Stomach (tissue), 4 donors: ENCODE measurements around the gene ADGRG2.

ENCODE experiments used
- POLR2A ChIP-seq, 4 donors: fragments of 450-650 bp; IDR thresholded peaks; one replicate each; pipeline ENCODE4 v1.6.1; 2016; ENCODE audit warnings: antibody characterized with exemption in 4 of 4, control low read depth in 2 of 4, mild to moderate bottlenecking in 1 of 4, moderate library complexity in 1 of 4
- POLR2AphosphoS5 ChIP-seq, 3 donors: sonication (generic); formaldehyde crosslinking; IDR thresholded peaks; one replicate each; pipeline ENCODE4 v1.6.1; 2016; ENCODE audit warnings: antibody characterized with exemption in 3 of 3
- TF ChIP-seq, protein P1 (sequence below), 7 experiments: fragments of 450-650 bp in 4 of 7; fragments of 200-600 bp in 3 of 7; sonication (generic) in 3 of 7; IDR thresholded peaks; one replicate each; pipeline ENCODE4 v1.5.1; 2016 to 2019; ENCODE audit warnings: antibody characterized with exemption in 7 of 7, control low read depth in 2 of 7, mild to moderate bottlenecking in 1 of 7

DNA sequence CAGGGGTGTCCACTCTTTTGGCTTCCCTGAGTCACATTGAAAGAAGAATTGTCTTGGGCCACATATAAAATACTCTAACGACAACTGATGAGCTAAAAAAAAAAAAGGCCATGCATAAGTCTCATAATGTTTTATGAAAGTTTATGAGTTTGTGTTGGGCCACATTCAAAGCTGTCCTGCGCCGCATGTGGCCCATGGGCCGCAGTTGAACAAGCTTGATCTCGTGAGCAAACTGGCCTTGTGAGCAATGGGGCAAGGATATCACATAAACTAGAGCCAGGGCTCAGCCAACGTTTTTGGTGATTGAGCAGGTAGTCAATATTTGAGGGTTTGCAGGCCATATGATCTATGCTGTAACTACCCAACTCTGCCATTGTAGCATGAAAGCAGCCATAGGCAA, 93.7 kb downstream of the ADGRG2 start:
- TF ChIP-seq POLR2AphosphoS5 (IDR thresholded peaks at IDR 0.05) (no peak), POLR2A (IDR thresholded peaks at IDR 0.05) (no peak)
- TF ChIP-seq, protein P1, sequence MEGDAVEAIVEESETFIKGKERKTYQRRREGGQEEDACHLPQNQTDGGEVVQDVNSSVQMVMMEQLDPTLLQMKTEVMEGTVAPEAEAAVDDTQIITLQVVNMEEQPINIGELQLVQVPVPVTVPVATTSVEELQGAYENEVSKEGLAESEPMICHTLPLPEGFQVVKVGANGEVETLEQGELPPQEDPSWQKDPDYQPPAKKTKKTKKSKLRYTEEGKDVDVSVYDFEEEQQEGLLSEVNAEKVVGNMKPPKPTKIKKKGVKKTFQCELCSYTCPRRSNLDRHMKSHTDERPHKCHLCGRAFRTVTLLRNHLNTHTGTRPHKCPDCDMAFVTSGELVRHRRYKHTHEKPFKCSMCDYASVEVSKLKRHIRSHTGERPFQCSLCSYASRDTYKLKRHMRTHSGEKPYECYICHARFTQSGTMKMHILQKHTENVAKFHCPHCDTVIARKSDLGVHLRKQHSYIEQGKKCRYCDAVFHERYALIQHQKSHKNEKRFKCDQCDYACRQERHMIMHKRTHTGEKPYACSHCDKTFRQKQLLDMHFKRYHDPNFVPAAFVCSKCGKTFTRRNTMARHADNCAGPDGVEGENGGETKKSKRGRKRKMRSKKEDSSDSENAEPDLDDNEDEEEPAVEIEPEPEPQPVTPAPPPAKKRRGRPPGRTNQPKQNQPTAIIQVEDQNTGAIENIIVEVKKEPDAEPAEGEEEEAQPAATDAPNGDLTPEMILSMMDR (IDR thresholded peaks at IDR 0.05), result no peak
